GM18867 (cell line): ENCODE results near the gene SHB.
A peak's percentile ranks its signal among the peaks of the same experiment; 100 is the strongest.

ENCODE experiments used
- ATAC-seq: cut with Tn5 transposase; IDR thresholded peaks from one replicate; pipeline ENCODE4 v1.9.1; 2021; ENCODE audit warnings: mild to moderate bottlenecking, moderate library complexity; ENCODE audit not compliant: unreplicated experiment

SHB gene

GRCh38 chr9:37994639-37995347 is 74.2 kb downstream of the SHB start:
- peak; percentile 82 for ATAC-seq

DNA sequence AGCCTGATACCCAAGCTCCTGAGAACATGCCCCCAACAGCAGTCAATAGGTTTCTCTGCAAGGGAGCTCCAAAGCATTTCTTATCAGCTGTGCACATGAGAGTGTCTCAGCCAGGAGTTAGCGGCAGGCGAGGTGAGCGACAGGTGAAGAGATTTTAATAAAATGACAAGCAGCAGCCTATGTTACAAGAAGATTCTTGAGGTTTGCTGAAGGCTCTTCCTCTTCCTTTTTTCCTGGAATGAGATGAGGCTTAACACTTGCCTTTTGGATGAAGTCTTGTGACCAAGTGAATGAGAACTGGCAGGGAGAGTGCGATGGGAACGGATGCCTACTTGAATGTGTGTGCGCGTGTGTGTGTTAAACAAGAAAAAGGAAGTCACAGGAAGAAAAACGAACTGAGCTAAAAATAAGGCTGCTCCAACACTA is 76.1 kb downstream of the SHB start:
- no peak for ATAC-seq

DNA sequence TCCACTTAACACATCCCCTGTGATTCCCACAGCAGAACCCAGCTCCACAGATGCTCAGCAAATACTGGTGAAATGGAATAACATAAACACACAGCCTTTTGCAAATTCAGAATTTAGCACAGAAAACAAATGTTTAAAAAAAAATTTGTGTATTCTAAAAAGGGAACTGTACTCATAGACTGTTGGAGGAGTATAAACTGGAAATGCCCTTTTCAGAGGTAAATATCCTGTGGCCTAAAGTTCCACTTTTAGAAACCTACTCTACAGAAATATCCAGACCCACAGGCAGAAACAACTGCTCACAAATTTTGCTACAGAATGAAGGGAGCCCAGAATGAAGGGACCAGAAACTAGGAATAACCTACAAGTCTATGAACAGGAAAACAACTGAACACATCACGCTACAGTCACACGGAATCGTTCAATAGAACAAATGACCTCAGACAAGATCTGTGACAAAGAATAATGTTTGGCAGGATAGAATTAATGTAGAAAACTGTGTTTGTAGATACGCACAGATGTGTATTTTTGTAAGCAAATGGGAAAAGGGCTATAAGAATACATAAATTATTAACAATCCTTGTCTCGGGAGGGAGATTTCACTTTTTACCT is 78.5 kb downstream of the SHB start:
- ATAC-seq = no peak

DNA sequence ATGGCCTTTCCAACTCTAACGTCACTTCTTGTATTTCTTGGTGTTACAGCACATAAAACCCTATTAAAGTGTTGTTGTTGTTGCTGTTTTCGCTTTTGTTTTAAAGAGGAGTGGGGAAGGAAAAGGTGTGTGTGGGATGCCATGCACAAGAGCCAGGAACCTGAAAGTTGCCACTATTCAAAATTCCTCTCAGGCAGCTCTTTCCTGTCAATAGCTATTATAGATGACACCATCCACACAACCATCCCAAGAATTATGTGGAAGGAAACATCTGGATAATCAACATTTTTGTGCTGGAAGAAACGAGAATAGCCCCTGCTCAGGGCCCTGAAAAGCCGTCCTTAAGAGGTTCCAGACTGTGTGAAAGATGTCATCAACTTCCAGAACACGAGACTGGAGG is 79.3 kb downstream of the SHB start:
- ATAC-seq = no peak

DNA sequence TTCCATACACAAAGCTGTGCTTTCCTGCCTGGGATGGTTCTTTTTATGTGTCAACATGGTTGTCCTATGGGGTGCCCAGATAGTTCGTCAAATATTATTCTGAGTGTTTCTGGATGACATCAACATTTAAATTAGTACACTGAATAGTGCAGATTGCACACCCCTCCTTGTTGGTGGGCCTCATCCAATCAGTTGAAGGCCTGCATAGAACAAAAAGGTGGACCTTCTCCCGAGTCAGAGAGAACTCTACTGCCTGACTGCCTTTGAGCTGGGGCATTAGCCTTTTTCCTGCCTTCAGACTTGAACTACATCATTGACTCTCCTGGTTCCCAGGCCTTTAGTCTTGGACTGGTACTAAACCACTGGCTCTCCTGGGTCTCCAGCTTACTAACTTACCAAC is 80.4 kb downstream of the SHB start:
- ATAC-seq = no peak

DNA sequence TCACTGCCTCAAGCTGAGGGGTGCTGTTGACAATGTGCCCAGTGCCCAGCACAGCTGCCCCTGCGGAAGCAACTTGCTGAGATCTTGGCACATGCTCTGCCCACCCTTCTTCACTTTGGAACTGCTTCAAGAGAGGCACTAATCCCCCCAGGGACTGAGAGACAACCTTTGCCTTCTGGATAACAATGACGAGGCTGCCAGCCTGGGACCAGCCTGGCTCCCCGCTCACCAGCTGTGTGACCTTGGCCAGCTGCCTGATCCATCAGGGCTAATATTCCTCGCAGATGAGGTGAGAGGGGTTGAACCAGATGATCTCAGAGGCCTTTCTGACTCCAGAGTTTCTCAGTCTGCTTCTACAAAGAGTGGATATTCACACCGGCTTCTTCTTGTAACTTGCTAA is 81.0 kb downstream of the SHB start:
- no peak for ATAC-seq

DNA sequence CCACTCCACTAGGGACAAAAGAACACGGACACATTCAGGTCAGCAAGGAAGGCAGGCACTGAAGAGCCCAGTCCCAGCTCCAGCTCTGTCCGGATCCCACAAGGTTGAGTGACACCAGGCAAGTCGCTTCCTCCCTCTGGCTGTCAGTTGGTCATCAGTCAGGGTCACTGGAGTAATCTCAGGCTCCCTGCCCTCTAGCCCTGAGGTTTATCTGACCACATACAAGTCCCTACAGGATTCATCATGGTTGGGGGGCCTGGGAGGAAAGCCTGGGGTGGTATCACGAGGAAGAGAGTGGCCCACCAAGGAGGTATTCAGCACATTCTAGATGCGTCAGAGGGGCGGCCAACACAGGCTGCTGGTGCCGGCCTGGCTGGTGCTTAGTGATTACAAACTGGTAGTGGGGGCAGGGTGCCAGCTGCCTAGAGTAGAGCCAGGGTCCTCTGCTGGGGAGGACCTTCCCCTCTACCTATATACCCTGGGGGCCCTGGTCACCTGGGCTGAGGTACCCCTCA is 81.5 kb downstream of the SHB start:
- ATAC-seq = no peak

DNA sequence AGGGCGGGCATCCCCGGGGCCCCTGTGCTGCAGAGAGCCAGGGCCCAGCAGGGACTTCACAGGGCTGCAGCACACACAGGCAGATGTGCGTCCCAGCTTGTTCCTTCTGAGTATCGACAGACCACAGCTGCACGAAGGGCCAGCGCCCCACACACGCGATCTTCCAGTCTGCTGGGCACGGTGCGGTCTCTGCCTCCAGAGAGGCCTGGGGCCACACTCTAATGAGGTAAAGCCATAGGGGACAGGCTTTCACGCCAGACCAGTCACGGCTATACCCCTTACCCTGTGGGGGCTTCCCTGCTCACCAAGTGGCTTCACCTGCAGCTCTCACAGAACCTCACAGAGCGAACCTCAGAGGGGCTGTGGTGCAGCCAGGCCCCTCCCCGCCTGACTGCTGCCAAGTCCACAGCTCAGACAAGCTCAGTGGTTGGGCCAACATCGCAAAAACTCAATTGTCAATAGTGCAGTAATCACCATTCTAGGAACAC is 82.2 kb downstream of the SHB start:
- no peak for ATAC-seq

GRCh38 chr9:37986001-37986400 is 83.0 kb downstream of the SHB start:
- no peak for ATAC-seq

- ATAC-seq = no peak
These were observed 84.1 kb downstream of the SHB start for GRCh38 chr9:37984672-37985611.

- ATAC-seq = no peak
These were observed 84.8 kb downstream of the SHB start for GRCh38 chr9:37984278-37984671.

DNA sequence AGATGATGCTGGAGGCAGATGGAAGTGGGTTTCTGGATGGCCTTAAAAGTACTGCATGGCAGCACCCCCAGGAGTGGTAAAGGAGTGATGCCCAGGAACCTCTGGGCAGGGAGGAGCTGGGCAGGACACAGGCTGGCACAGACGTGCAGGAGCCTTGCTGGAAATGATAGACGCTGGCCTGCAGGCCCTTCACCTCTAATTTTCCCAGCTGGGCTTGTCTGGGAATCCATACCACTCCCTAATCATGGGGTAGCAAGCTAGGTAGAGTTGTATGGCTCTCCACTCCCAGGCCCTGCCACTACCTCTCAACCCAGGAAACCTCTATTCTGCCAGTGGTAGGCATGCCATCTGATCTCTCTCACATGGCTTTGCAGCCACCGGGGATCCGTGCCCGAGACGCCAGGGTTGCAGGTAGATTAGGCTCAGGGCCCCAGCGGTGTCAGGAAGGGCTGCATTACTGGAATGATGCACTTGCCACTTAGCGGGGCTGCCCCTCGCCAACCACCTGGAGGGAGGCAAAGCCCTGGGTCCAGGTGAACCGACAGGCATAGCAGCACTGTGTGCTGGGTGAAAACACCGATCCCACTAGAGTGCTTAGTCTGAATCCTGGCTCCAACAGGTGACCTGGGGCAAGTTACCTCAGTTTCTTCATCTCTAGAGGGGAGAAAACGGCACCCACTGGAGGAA is 85.5 kb downstream of the SHB start:
- ATAC-seq = no peak

GRCh38 chr9:37979844-37980243 is 89.2 kb downstream of the SHB start:
- no peak for ATAC-seq

DNA sequence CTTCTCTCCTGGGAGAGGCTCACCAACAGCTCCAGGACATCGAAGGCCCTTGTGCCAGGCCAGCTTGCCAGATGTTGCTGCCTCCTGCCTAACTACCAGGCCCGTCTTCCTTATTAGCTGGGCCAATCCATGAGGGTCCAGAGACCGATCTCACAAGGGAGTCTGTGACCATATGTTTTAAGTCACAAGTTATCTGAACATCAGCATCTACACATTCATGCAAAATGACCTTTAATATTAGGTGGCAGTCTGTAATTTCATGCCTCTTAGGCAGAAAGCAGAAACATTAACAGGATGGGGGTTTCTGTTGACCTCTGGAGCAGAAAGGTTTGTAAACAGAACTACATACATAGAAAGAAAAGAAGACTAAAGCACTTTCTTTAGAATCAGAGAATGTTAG is 90.0 kb downstream of the SHB start:
- ATAC-seq = no peak

GRCh38 chr9:37978481-37978864 is 90.6 kb downstream of the SHB start:
- ATAC-seq = no peak

DNA sequence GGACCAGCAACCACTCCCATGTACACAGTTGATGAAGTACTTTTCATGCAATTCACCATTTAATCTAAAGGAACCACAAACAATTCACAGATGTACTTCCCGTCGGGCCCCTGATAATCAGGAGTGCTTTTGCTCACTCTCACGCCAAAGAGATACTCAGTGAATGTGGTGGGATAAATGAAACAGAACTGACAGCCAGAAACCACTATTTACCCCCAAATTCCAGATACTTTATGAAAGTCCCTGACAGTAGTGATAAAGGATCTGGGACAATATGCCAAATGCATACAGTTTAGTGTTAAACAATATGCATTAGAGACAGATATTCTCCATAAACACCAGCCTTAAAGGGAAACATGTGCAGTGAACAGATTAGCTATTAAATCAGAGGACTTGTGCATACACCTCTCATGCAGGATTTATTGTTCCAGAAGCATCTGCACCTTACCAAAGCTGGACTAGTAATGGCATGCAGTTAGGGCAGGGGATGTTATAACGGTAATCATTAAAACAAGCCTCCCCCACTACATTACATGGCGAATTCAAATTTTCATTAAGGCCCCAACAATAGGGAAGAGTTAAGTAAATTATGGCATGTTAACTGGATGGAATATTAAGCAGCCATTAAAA is 91.1 kb downstream of the SHB start:
- ATAC-seq = no peak

GRCh38 chr9:37976714-37977477 is 92.1 kb downstream of the SHB start:
- ATAC-seq = no peak

GRCh38 chr9:37975639-37976038 is 93.4 kb downstream of the SHB start:
- ATAC-seq = no peak

DNA sequence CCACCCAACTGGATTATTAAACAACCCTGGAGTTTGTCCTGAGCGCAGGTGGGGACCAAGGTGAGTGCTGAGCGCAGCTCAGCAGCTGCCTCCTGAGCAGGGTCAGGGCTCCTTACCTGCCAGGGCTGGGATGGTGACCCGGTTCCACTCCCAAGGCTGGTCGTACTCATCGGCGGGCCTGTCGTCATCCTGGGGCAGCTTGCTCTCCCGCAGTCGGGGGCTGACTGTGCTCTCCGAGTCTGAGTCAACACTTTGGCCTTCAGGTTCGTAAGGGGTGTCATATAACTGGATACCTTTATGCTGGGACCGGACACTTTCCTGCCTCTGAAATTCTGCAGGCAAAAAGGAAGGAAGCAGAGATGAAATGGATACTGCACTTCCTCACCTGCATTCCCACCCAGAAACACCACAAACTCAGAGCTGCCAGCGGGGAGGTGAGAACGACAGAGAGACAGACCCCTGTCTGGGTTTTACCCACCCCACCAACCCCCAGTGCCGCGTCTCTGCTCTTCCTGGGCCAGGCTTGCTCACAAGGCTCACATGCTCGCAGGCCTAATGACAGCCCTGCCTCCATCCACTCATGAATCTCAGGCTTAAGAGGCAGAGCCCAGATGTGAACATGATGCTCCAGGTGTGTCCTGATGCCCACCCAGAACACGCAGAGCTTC is 94.4 kb downstream of the SHB start:
- ATAC-seq = no peak
